Naive thymus-derived CD4-positive, alpha-beta T cell (primary cell): ENCODE results near the gene CYP4Z1. TPM values are rescaled to one million over a fixed set of nuclear protein-coding genes. Genes with fewer than 3 reads are reported as not detected.
"Not testable (repeated sequence)": the region's sequence is repeated elsewhere in the genome, so short reads cannot be mapped to it uniquely, and the experiment has no call there.

Experiments
- ATAC-seq: fragments of 150-1000 bp; cut with Tn5 transposase; 2 replicates; pipeline ENCODE4 v1.10.0; 2021; ENCODE audit warnings: mild to moderate bottlenecking, moderate library complexity
- CTCF ChIA-PET: fragments of 350-600 bp; sonication (Branson Sonifier 250); formaldehyde crosslinking; loops from one replicate; lab custom pipeline; 2021; ENCODE audit warnings: antibody characterized with exemption; lab: Charles Lee
- POLR2A ChIA-PET: fragments of 350-600 bp; sonication (Branson Sonifier 250); formaldehyde crosslinking; loops from one replicate; lab custom pipeline; 2021; ENCODE audit warnings: antibody characterized with exemption, inconsistent platforms; lab: Charles Lee
- DNase-seq, 9 donors: peaks; one replicate each; pipeline versions ENCODE4 v3.0.0 to v3.0.0-alpha.2; 2020 to 2022; ENCODE audit warnings: mixed read lengths in 1 of 9
- H3K27ac ChIP-seq: one replicate; pipeline ENCODE4 v1.7.0; 2013; ENCODE audit warnings: mild to moderate bottlenecking, low read depth, low read length, moderate library complexity
- H3K27me3 ChIP-seq, 2 donors: one replicate each; pipeline ENCODE4 v1.7.0; 2013; ENCODE audit warnings: low read length in 2 of 2, mild to moderate bottlenecking in 2 of 2, moderate library complexity in 2 of 2; ENCODE audit not compliant: control insufficient read depth in 2 of 2, insufficient read depth in 2 of 2
- H3K36me3 ChIP-seq, 3 experiments: 1 replicate in 2 of 3; 2 replicates in 1 of 3; pipeline ENCODE4 v1.7.0; 2013; ENCODE audit warnings: low read length in 3 of 3, mild to moderate bottlenecking in 3 of 3, moderate library complexity in 1 of 3; ENCODE audit not compliant: insufficient read depth in 3 of 3, control insufficient read depth in 2 of 3
- H3K4me1 ChIP-seq, 2 donors: one replicate each; pipeline ENCODE4 v1.7.0; 2013; ENCODE audit warnings: low read length in 2 of 2, mild to moderate bottlenecking in 2 of 2, moderate library complexity in 1 of 2; ENCODE audit not compliant: control insufficient read depth in 2 of 2, insufficient read depth in 2 of 2
- H3K4me3 ChIP-seq: 2 replicates; pipeline ENCODE4 v1.7.0; 2013; ENCODE audit warnings: mild to moderate bottlenecking, low read length
- H3K9me3 ChIP-seq, 3 experiments: 1 replicate in 2 of 3; 2 replicates in 1 of 3; pipeline ENCODE4 v1.7.0; 2013; ENCODE audit warnings: low read length in 3 of 3; ENCODE audit not compliant: control insufficient read depth in 2 of 3
- H3K27ac Mint-ChIP-seq, 9 donors: one replicate each; pipeline ENCODE4 v1.8.0; 2020 to 2022; ENCODE audit warnings: mixed read lengths in 9 of 9, mild to moderate bottlenecking in 8 of 9, moderate library complexity in 5 of 9, inconsistent platforms in 2 of 9
- H3K27me3 Mint-ChIP-seq, 5 donors: one replicate each; pipeline ENCODE4 v1.8.0; 2021 to 2022; ENCODE audit warnings: mixed read lengths in 5 of 5, mild to moderate bottlenecking in 1 of 5
- H3K36me3 Mint-ChIP-seq, 5 donors: one replicate each; pipeline ENCODE4 v1.8.0; 2020 to 2022; ENCODE audit warnings: mixed read lengths in 5 of 5, mild to moderate bottlenecking in 3 of 5, inconsistent platforms in 1 of 5
- H3K4me1 Mint-ChIP-seq, 7 donors: one replicate each; pipeline ENCODE4 v1.8.0; 2020 to 2022; ENCODE audit warnings: mixed read lengths in 7 of 7, mild to moderate bottlenecking in 3 of 7, inconsistent platforms in 1 of 7
- H3K4me3 Mint-ChIP-seq, 10 donors: one replicate each; pipeline ENCODE4 v1.8.0; 2020 to 2022; ENCODE audit warnings: mild to moderate bottlenecking in 10 of 10, mixed read lengths in 10 of 10, moderate library complexity in 6 of 10, inconsistent platforms in 2 of 10
- H3K9me3 Mint-ChIP-seq, 11 donors: one replicate each; pipeline ENCODE4 v1.8.0; 2020 to 2022; ENCODE audit warnings: mixed read lengths in 11 of 11, mild to moderate bottlenecking in 4 of 11, inconsistent platforms in 1 of 11, moderate library complexity in 1 of 11
- intact Hi-C, 2 donors: fragments of 100-400 bp; cut with micrococcal nuclease; formaldehyde crosslinking; loops; one replicate each; pipeline ENCODE4 v1.15.1; 2023
- polyA plus RNA-seq, 2 donors: library from polyadenylated mRNA; unstranded; fragments of 300-500 nt; fragmentation: Illumina TruSeq; gene quantifications; one replicate each; pipeline ENCODE4 v1.2.3, GENCODE V29; 2021
- total RNA-seq, 6 experiments: library from RNA in 5 of 6; stranded (reverse) in 5 of 6; gene quantifications; 1 replicate in 5 of 6; 2 replicates in 1 of 6; pipeline ENCODE4 v1.2.3 and lab custom pipeline; 2021 to 2026

CYP4Z1 gene
- total and polyA plus RNA-seq, 7 experiments from 2014 or later: not detected

DNA sequence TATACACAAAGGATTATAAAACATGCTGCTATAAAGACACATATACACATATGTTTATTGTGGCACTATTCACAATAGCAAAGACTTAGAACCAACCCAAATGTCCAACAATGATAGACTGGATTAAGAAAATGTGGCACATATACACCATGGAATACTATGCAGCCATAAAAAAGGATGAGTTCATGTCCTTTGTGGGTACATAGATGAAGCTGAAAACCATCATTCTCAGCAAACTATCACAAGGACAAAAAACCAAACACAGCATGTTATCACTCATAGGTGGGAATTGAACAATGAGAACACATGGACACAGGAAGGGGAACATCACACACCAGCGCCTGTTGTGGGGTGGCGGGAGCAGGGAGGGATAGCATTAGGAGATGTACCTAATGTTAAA lies 60.0 kb downstream of the CYP4Z1 start:
- H3K4me3 Mint-ChIP-seq, ATAC-seq, DNase-seq, CTCF ChIA-PET, H3K9me3 ChIP-seq, H3K27me3 ChIP-seq, H3K27ac Mint-ChIP-seq, POLR2A ChIA-PET, H3K27ac ChIP-seq, H3K4me1 ChIP-seq, H3K9me3 Mint-ChIP-seq, H3K36me3 ChIP-seq, H3K4me3 ChIP-seq, H3K4me1 Mint-ChIP-seq, H3K36me3 Mint-ChIP-seq, intact Hi-C loops: not testable (repeated sequence)
- H3K27me3 Mint-ChIP-seq: peaks cover 2 to 32% (median 19%) of the 10 kb centered on the region in 5 donors

DNA sequence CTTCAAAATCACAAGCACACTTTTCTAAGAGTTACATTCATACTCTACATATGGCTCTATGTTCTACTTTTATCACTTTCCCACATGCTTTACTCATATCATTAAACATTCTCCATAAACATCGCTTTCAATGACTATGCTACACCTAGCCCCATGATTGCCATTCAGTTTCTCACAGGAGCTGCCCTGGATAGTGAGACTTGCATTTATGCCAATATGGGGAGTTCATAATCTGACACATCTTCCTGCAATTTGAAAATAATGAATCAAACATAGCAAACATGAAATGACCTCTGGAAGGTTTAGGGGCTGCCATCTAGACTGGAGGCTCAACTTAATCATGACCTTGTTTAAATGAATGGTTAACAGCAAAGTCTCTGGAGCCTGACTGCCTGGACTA lies 61.2 kb downstream of the CYP4Z1 start:
- DNase-seq: no peak
- Histone ChIP-seq H3K27me3 (no peaks in the 10 kb centered on the region), H3K27ac (no peak overlapping the region), H3K4me3 (no peak overlapping the region), H3K4me1 (no peaks in the 10 kb centered on the region), H3K36me3 (no peaks in the 10 kb centered on the region), H3K9me3 (no peaks in the 10 kb centered on the region)
- Mint-ChIP-seq H3K9me3 (peaks cover 0 to 8% (median 4%) of the 10 kb centered on the region in 11 donors), H3K27me3 (peaks cover 2 to 37% (median 22%) of the 10 kb centered on the region in 5 donors), H3K36me3 (no peaks in the 10 kb centered on the region), H3K27ac (no peak overlapping the region), H3K4me3 (no peak overlapping the region), H3K4me1 (no peaks in the 10 kb centered on the region)
- intact Hi-C loops: no loop called here
- ChIA-PET CTCF (no interaction called here), POLR2A (no interaction called here)
- no peak for ATAC-seq

DNA sequence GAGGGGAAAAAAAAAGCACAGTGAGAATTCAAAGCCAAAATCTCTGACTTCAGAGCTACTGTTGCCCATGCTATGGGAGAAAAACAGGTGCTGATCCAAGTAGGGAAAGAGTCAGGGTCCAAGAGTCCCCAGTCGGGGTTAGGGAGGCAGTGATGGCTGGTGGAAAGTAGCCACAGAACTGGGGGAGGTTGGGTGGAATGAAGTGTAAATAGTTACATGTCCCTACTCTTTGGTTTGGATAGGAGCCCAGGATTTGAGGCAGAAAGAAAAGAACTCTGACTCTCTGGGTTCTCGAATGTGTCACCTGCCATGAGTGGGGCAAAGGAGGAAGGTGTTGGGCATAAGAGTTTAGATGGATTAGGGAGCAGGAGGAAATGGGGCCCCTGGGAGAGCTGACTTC lies 61.8 kb downstream of the CYP4Z1 start:
- H3K4me1 Mint-ChIP-seq, DNase-seq, H3K36me3 ChIP-seq, intact Hi-C loops, H3K9me3 Mint-ChIP-seq, H3K27ac ChIP-seq, H3K27me3 ChIP-seq, H3K27ac Mint-ChIP-seq, H3K36me3 Mint-ChIP-seq, H3K4me3 ChIP-seq, H3K4me3 Mint-ChIP-seq, ATAC-seq, H3K9me3 ChIP-seq, H3K4me1 ChIP-seq, POLR2A ChIA-PET: not testable (repeated sequence)
- peaks cover 3 to 37% (median 22%) of the 10 kb centered on the region in 5 donors for H3K27me3 Mint-ChIP-seq
- CTCF ChIA-PET: interaction anchor here (0.6 kb wide), 1 partner anchor 592 kb away, joined by 3 read pairs; no protein-coding TSS in a partner anchor

DNA sequence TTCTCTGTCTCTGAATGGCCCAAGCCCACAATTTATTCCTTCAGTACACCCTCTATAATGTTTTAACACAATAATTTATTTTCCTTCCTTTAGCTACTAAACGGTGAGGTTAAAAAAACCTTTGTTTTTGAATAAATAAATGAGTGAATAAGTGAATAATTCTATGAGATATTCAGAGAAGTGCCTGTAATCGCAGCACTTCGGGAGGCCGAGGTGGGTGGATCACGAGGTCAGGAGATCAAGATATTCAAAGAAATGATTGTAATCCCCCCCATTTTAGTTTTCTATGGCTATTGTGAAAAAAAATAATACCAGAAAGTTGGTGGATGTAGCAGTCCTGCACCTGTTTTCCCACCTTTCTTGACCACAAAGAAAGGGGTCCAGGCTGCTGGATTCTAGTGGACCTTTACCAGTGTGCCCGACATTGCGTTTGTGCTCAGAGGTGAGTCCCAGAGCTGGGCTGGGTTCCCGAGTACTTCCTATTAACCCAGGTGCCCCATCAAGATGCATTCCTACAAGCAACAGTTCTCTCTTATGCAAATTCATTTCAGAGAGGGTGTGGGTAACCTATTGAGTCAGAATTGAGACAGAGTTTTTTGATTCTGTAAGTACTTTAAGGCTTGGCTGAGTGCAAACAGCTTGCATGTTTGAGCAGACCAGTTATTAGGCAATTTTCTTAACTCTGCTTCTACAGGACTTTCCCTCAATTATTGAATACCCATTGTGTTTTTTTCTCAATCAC lies 62.6 kb downstream of the CYP4Z1 start:
- H3K36me3 Mint-ChIP-seq, H3K4me3 Mint-ChIP-seq, H3K36me3 ChIP-seq, POLR2A ChIA-PET, H3K27ac ChIP-seq, H3K4me1 Mint-ChIP-seq, H3K4me3 ChIP-seq, ATAC-seq, H3K9me3 ChIP-seq, DNase-seq, H3K27me3 ChIP-seq, CTCF ChIA-PET, H3K4me1 ChIP-seq, intact Hi-C loops, H3K9me3 Mint-ChIP-seq, H3K27ac Mint-ChIP-seq: not testable (repeated sequence)
- H3K27me3 Mint-ChIP-seq: peaks cover 5 to 37% (median 22%) of the 10 kb centered on the region in 5 donors

DNA sequence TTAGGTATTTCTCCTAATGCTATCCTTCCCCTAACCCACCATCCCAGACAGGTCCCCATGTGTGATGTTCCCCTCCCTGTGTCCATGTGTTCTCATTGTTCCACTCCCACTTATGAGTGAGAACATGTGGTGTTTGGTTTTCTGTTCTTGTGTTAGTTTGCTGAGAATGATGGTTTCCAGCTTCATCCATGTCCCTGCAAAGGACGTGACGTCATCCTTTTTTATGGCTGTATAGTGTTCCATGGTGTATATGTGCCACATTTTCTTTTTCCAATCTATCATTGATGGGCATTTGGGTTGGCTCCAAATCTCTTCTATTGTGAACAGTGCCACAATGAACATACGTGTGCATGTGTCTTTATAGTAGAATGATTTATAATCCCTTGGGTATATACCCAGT lies 65.6 kb downstream of the CYP4Z1 start:
- DNase-seq, H3K36me3 ChIP-seq, H3K36me3 Mint-ChIP-seq, H3K27ac Mint-ChIP-seq, H3K4me1 ChIP-seq, H3K9me3 ChIP-seq, intact Hi-C loops, H3K4me3 ChIP-seq, POLR2A ChIA-PET, CTCF ChIA-PET, H3K9me3 Mint-ChIP-seq, H3K4me3 Mint-ChIP-seq, ATAC-seq, H3K4me1 Mint-ChIP-seq, H3K27me3 ChIP-seq, H3K27ac ChIP-seq: not testable (repeated sequence)
- peaks cover 9 to 38% (median 22%) of the 10 kb centered on the region in 5 donors for H3K27me3 Mint-ChIP-seq

DNA sequence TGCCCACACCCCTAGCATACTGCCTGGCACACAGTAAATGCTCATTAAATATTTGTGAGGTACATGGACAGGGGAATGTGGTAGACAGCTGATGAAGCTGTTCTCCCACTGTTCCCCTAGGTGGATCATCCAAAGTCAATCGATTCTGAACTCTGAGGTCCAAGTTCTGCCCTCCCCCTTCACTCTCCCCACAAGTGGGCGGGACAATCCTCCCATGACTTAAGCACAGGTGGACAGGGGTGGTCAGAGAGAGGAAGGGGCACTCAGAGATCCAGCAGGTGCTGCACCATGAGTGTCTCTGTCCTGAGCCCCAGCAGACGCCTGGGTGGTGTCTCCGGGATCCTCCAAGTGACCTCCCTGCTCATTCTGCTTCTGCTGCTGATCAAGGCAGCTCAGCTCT lies 70.2 kb downstream of the CYP4Z1 start, which contains the start of gene CYP4A22:
TSS of gene CYP4A22 (plus strand) at position 244 of the 400 bp plus-strand sequence. CDS start at position 289, 45 bp downstream.
- ATAC-seq: no peak

More for the DNA sequence above, 70.2 kb downstream of the CYP4Z1 start, which contains the start of gene CYP4A22:
- Mint-ChIP-seq H3K27ac (no peak within 1 kb of the TSS), H3K9me3 (peaks cover 0 to 4% (median 0%) of the 10 kb centered on the region in 11 donors), H3K4me1 (no peaks in the 10 kb centered on the region), H3K27me3 (peaks cover 7 to 30% (median 15%) of the 10 kb centered on the region in 5 donors), H3K4me3 (no peak within 1 kb of the TSS), H3K36me3 (no peaks in the 10 kb centered on the region)
- CTCF ChIA-PET: no interaction called here
- H3K4me3 ChIP-seq: no peak within 1 kb of the TSS
- intact Hi-C loops: no loop called here
- POLR2A ChIA-PET: no interaction called here
- H3K4me1 ChIP-seq: no peaks in the 10 kb centered on the region
- no peak within 1 kb of the TSS for H3K27ac ChIP-seq
- no peaks in the 10 kb centered on the region for H3K36me3 ChIP-seq
- no peak for DNase-seq
- no peaks in the 10 kb centered on the region for H3K27me3 ChIP-seq
- H3K9me3 ChIP-seq: no peaks in the 10 kb centered on the region
